NCI-H1092 treated with DMSO at 0.1 percent for 48 hours (cell line): ENCODE data around the gene HAT1.
A peak's percentile ranks its signal among the peaks of the same experiment; 100 is the strongest.
"Not testable (repeated sequence)": the region's sequence is repeated elsewhere in the genome, so short reads cannot be mapped to it uniquely, and the experiment has no call there.

Source experiments
- DNase-seq: peaks from one replicate; lab custom pipeline; 2025; lab: John Stamatoyannopoulos, UW

Gene HAT1

GRCh38 chr2:171972329-171972982 lies 50.2 kb downstream of the HAT1 start:
- no peak for DNase-seq

GRCh38 chr2:171979103-171979502 lies 56.8 kb downstream of the HAT1 start:
- DNase-seq, result no peak

GRCh38 chr2:171983924-171984323 lies 61.7 kb downstream of the HAT1 start:
- DNase-seq, result not testable (repeated sequence)

- no peak for DNase-seq
Measured at GRCh38 chr2:171985076-171985475, 62.8 kb downstream of the HAT1 start.

DNA sequence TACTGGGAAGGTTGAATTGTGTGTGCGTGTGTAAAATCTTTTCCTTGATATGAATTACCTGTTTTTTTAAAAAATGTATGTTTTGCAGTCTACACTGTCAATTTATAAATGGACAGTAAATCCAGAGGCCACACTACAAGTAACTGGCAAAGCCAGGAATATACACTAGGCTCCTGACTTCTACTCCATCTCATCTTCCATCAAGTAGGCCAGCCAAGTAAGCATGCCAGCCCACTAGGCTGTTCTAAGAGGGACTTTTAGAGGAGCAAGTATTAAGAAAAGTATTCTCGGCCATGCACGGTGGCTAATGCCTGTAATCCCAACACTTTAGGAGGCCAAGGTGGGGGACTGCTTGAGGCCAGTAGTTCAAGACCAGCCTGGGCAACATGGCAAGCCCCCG lies 64.5 kb downstream of the HAT1 start:
- DNase-seq, result no peak

GRCh38 chr2:171991027-171991426 lies 68.8 kb downstream of the HAT1 start:
- DNase-seq, result no peak

- DNase-seq, result no peak
Measured at GRCh38 chr2:171995586-171995985, 73.3 kb downstream of the HAT1 start.

DNA sequence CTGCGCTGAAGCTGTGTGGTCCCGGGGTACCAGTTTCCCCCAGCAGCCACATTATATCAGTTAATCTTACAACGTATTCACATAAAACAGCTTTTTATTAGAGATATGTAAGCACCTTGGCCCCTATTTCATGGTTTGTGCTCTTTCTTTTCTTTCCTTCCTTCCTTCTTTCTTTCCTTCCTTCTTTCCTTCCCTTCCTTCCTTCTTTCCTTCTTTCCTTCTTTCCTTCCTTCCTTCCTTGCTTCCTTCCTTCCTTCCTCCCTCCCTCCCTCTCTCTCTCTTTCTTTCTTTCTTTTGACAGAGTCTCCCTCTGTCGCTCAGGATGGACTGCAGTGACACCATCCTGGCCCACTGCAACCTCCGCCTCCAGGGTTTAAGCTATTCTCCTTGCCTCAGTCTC lies 73.8 kb downstream of the HAT1 start:
- no peak for DNase-seq

GRCh38 chr2:171997031-171997430 lies 74.8 kb downstream of the HAT1 start:
- not testable (repeated sequence) for DNase-seq

GRCh38 chr2:171999161-171999560 lies 76.9 kb downstream of the HAT1 start:
- peak; percentile 23 for DNase-seq

DNA sequence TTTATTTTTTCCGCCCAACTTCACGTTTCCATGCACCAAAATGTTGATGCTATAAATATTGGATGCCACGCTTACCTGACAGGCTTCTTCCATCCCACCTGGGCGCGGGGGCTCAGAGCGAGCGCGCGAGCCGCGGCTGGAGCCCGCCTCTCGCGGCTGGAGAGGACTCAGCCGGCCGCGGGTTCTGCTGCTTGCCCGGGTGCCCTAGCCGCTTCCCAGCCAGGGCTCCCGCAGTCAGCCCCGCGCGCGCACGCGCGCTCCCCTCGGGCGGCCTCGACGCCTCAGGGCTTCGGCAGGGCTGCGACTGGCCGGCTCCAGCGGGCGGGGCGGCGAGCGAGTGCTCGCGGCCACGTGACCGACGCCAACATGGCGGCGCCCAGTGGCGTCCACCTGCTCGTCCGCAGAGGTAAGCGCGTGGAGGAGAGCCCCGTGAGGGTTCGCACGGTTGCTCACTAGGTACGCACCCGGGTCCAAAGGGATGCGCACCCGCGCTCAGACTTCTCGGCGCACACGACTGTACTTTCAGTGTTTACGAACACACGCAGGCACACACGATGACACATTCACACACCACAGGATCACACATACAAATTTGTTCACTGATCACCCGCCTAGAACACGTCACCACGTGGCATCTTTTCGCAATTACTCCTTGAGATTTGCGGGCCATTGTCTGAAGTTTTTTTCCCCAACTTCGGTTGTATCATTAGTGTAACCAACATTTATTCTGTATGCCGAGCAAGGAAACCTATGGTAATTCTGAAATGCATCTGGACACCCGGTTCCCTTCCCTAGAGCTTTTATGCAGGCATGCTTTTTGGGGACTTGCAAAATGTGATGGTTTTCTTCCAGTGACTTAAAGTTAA lies 77.6 kb downstream of the HAT1 start, which contains the start of gene METAP1D:
Gene METAP1D (plus strand): TSS at position 350 of the 866 bp plus-strand sequence. CDS start 17 bp downstream, at position 367.
- DNase-seq, result peak; percentile 80

GRCh38 chr2:172000696-172001361 lies 78.6 kb downstream of the HAT1 start:
- DNase-seq, result no peak

DNA sequence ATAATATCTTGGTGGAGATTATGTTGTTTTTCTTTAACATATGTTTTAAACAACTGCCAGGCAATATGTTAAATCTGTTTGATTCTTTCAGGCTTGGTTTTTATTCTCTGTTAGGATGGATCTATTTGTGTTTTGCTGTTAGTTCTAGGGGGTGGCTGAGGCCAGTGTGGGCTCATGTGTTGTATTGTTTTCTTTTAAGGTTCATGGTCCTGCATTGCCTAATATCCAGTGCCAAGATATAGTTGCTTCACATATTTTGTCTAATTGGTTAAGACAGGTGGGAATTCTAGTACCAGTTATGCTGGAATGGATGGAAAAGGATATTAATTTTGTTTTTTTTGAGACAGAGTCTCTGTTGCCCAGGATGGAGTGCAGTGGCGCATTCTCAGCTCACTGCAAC lies 85.1 kb downstream of the HAT1 start:
- no peak for DNase-seq

GRCh38 chr2:172009823-172010222 lies 87.6 kb downstream of the HAT1 start:
- DNase-seq, result no peak

GRCh38 chr2:172011812-172012575 lies 89.7 kb downstream of the HAT1 start:
- DNase-seq, result no peak

GRCh38 chr2:172012677-172013391 lies 90.6 kb downstream of the HAT1 start:
- DNase-seq, result peak; percentile 62

GRCh38 chr2:172013396-172013795 lies 91.1 kb downstream of the HAT1 start:
- peak; percentile 13 for DNase-seq

DNA sequence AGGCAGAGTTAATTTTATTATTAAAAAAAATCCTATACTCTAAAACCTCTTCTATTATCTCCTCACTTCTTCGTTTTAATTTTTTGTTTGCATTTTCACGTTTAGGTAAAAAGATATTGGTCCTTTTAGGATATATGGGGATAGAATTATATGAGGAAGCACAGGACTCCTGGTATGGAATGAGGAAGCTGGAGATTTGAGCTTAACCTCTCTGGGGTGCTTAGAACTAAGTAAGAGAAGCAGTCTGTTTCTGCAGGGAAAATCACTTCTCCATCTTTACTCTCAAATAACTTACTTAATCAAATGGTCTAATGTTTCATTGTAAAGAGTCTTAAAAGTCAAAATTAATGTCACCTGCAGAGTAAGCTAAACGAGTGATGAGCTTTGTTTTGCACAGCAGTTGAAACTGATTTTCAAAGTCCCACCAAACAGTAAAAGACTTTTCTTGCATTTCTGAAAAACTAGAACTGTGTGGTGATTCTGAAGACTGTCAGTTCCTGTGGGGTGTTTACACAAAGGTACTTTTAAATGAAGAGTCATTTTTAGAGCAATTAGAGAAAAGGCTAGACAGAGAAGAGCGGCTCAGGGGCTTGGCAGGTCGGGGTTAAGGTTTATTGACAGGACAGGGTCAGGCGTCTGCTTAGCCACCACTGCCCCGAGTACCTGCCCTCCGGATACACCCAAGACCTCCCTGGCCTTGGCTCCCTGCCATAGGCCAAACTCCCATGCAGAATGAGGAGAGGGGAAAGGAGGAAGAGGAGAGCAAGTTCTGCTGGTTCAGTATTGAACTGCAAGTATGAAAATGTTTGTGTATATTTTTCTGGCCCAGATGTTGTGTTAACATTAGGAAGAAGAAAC lies 99.0 kb downstream of the HAT1 start:
- no peak for DNase-seq

DNA sequence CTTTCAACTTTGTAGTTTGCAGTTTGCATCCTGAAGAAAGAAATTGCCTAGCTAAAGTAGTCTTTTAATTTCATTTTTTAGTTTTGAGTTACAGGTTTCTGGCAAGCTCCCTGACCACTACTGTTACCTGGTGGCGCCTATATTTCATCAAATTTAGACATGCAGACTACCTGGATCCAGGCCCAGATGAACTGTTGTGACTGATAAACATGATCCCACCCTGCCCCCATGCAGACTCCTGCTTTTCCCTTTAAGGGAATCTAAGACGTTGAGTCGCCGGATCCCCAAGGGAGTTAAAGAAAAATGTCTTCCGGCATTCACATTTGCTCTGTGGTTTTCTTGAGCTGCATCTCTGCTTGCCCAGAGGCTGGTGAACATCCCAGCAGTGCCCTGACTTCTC lies 99.7 kb downstream of the HAT1 start:
- no peak for DNase-seq

DNA sequence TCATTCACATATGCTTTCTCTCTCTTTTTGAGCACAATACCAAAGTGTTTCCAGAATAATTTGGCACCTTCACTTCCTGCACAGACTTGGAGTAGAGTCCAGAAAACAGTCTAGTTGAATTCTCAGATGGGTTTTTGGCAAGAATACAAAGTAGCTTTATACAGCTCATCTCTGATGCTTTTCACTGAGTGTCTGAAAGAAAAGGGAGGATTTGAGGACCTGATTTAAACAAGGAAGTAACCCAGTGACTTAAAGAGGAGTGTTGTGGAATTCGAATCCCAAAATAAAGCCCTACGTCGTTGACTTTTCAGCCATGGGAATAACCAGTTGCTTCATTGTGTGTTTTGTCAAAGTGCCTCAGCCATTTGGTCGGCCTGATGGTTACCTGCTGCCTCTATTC lies 109.3 kb downstream of the HAT1 start:
- DNase-seq, result no peak
